Ureter (tissue), 1 donor: ENCODE data around the gene SLC35D3. TPM values are rescaled to one million over a fixed set of nuclear protein-coding genes. Genes with fewer than 3 reads are reported as not detected.
"Not testable (repeated sequence)": the region's sequence is repeated elsewhere in the genome, so short reads cannot be mapped to it uniquely, and the experiment has no call there.

ENCODE experiments used
- DNase-seq: peaks from one replicate; pipeline ENCODE4 v3.0.0-alpha.2; 2020; ENCODE audit warnings: low spot score
- total RNA-seq: library from RNA; stranded (reverse); gene quantifications from one replicate; pipeline ENCODE4 v1.2.4, GENCODE V29; 2023
- donor health status: DM: yes; HTN: yes; CAD: no.

SLC35D3 gene
- total RNA-seq, 1 donor from 2014 or later, result not detected

DNA sequence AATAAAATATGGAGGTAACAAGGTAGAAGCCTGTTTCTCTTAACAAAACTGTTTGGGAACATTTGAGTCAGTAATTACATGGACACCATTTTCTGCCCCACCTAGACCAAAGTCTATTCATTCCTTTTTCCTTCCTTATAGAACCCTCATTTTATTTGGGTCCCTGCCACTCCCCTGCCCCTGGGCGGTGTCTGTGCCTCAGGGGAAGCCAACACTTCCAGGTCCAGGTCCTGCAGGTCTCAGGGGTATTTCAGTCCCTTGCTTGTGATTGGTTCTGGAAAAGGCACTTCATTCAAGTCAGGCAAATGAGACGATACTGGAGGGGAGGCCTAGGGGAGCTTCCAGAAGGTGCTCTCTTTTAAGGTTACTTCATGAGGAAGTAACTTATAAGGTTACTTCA lies 42.3 kb downstream of the SLC35D3 start:
- DNase-seq, result no peak

DNA sequence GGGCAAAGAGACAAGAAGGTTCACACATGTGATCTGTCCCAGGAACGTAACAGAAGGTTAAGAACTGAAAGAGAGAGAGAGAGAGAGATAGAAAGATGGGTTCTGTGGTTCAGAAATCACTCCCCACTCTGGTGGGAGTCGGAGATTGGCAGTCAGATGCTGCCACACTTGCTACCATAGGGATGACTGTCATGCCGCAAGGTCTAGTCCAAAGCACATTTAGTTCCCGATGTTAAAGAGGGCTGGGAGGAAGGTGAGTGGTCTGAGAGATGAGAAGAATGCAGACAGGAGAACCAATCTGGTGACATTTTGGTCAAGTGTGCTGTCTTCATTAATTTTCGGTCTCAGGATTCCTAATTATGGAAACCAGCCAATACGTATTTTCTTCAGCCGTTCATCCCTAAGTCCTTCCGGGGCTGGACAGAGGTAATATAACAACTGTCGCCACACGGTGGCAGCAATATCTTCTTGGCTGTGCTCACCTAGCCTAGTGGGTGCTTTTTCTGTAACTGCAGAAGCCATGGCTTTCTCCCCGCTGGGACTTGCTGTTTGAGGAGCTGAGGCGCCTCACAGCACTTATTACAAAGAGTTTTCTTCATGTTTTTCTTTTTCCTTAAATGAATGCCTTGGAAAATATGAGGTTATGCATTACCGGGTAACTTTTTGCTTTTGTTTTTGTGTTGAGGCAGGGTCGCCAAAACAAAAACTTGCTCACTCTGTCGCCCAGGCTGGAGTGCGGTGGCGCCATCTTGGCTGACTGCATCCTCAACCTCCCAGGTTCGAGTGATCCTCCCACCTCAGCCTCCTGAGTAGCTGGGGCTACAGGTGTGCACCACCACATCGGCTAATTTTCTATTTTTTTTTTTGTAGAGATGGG lies 46.0 kb downstream of the SLC35D3 start:
- DNase-seq, result peak; percentile 75

DNA sequence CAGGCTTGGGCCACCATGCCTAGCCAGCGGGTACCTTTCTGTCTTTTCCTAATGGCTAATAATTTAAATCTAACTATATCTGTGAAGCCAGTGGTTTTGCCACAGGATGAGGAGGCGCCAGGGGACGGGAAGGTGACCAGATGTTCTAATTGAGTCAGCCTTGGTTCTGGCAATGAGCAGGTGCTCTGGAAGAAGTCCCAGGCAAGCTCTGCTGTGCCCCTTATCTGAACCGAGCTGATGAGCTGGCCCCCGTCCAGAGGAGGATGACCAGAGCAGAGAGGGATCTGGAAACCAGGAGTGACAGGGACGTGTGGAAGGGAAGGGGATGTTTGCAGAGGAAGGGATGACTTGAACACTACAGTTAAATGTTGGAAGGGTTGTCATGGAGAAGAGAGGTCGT lies 46.7 kb downstream of the SLC35D3 start:
- DNase-seq, result no peak

DNA sequence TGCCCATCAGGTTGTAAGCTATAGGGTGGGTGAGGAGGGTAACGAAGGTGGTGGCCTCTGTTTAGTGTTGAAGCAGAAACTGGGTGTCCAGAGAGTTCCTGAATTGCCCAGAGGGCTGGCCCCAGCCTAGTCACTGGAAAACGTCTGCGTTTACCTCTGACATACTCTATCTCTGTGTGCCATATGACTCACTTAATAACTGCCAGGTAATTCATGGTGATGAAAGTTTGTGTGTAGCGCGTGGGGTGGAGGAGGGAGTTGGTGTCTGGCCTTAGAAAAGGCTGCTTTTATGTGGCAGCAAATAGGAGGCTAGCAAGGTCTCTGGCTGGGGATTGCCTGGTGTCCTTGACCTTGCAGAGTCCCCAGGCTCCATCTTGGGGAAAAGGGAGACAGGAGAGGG lies 47.3 kb downstream of the SLC35D3 start:
- DNase-seq, result no peak

DNA sequence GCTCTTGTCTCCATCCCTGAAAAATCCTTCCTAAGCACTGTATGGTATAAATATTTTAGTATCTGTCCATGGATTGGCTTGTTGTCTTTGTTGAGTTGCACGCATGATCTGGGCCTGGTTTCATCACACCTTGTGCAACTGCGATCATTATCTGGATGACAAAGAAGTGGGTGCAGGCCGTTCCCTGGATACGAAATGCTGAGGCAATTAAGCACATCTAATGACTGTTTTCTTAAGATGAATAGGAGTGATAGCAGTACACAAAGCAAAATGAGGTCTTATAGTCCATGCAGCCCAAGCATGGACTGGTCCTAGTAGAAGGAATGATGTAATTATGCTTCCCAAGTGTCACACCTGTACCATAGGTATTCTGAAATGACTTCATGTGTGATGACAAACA lies 47.8 kb downstream of the SLC35D3 start:
- peak; percentile 54 for DNase-seq

DNA sequence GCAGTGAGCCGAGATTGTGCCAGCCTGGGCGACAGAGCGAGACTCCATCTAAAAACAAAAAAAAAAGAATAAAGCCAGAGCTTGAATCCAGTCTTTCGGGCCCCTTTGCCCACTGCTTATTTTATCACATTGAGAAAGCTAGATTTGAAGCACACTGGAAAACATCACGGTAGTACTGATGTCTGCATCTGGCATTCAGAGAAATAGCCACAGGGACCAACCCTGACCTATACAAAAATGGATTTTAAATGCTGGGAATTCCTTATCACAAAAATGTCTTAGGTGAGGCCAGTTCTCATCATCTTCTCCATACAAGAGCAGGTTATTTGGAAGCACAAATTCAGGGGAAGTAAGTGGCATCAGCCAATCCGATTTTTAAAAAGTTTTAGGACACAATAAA lies 49.5 kb downstream of the SLC35D3 start:
- DNase-seq, result no peak

DNA sequence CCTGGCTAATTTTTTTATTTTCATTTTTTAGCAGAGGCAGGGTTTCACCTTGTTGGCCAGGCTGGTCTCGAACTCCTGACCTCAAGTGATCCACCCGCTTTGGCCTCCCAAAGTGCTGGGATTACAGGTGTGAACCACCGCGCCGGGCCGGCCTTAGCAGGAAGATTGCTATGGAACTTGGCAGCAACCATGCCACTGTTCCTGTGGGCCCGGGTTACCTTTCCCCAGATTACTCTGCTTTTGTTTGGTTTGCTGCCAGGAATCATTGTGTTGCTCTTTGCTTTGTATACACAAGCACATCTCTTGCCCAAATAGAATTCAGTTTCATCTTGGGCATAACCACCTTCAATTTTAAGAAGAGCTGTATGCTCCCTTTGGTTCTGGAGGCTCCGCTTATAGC lies 51.7 kb downstream of the SLC35D3 start:
- DNase-seq, result not testable (repeated sequence)

Other genes starting within 250 kb of the SLC35D3 start
- gene MAP3K5, start 129.8 kb upstream of the SLC35D3 start, total RNA-seq, result 54.6 TPM
- gene PEX7, start 99.7 kb upstream of the SLC35D3 start, total RNA-seq, result 10.7 TPM
- 39.5 TPM for gene IL20RA, start 122.7 kb downstream of the SLC35D3 start, total RNA-seq